ENCODE data around the gene FAM222A. TPM values are rescaled to one million over a fixed set of nuclear protein-coding genes. Genes with fewer than 3 reads are reported as not detected.

The FAM222A gene
- total and polyA plus RNA-seq, 2 of the 8 experiments (the other 6 are each of a cell fraction or from before 2014, with no cell fraction given): 0.94 to 1.1 TPM

DNA sequence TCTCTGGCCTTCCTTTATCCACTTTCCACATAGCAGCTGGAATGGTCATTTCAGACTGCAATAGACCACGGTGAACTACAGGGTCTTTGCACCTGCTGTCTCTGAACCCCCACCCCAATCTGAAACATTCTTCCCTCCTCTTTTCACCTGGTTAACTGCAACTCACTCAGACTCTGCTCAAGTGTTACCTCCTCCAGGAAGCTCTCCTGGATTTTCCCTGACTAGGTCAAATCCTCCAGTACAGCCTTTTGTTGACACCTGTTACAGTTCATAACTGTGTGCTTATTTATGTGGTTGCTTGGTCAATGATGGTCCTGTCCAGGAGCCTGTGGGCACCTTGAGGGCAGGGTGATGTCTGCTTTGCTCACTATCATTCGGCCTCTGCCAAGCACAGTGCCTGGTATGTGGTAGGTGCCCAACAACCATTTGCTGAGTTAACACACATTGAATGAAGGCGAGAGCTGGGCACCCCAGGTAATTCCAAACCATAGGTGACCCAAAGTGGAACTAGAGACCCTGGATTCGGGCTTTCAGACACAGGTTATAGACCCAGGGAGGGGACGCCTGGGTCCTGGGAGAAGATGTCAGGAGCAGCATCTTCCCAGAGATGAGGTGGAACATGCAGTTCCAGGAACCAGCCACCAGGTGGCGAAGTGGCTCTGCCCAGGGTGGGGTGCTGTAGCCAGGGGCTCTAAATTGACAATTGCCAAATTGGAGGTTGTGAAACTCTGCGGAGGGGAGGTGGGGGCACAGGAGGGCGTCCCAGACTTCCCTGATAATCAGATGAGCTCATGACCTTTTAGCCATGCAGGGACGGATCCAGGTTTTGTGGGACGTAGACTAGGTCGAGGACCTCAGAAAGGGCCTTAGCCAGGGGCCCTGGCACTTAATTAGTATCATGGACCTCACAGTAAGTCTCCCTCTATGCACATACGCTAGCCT lies 91.5 kb downstream of the FAM222A start (continued):
- TF ChIP-seq, protein P1, sequence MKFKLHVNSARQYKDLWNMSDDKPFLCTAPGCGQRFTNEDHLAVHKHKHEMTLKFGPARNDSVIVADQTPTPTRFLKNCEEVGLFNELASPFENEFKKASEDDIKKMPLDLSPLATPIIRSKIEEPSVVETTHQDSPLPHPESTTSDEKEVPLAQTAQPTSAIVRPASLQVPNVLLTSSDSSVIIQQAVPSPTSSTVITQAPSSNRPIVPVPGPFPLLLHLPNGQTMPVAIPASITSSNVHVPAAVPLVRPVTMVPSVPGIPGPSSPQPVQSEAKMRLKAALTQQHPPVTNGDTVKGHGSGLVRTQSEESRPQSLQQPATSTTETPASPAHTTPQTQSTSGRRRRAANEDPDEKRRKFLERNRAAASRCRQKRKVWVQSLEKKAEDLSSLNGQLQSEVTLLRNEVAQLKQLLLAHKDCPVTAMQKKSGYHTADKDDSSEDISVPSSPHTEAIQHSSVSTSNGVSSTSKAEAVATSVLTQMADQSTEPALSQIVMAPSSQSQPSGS (IDR thresholded peaks at IDR 0.05; ENCODE audit: low read length): 0 out of 2 replicates have a peak, but pooled peaks have one; percentile 49
